Breast epithelium (tissue), 4 donors: ENCODE data around the gene PER2. TPM values are rescaled to one million over a fixed set of nuclear protein-coding genes. Genes with fewer than 3 reads are reported as not detected.

Experiments
- DNase-seq, 2 donors: peaks; one replicate each; pipeline ENCODE4 v3.0.0-alpha.2; 2019; ENCODE audit warnings: low spot score in 2 of 2
- H3K27ac ChIP-seq, 2 donors: fragments of 200-600 bp; sonication (generic) in 1 of 2; one replicate each; pipeline ENCODE4 v1.5.1; 2016 to 2019; ENCODE audit warnings: mild to moderate bottlenecking in 1 of 2
- H3K27me3 ChIP-seq, 2 donors: fragments of 200-600 bp; sonication (generic) in 1 of 2; one replicate each; pipeline versions ENCODE4 v1.5.1 to v1.6.0; 2017 to 2019; ENCODE audit warnings: control low read depth in 1 of 2, mild to moderate bottlenecking in 1 of 2
- H3K36me3 ChIP-seq: fragments of 200-600 bp; one replicate; pipeline ENCODE4 v1.5.1; 2019
- H3K4me1 ChIP-seq, 2 donors: fragments of 200-600 bp; sonication (generic); one replicate each; pipeline ENCODE4 v1.5.1; 2016 to 2019; ENCODE audit warnings: control low read depth in 1 of 2
- H3K4me3 ChIP-seq, 3 donors: fragments of 200-600 bp; sonication (generic); 1 replicate in 2 of 3; 2 replicates in 1 of 3; pipeline ENCODE4 v1.5.1; 2016 to 2019; ENCODE audit warnings: mild to moderate bottlenecking in 3 of 3, moderate library complexity in 2 of 3
- H3K9me3 ChIP-seq, 2 donors: fragments of 200-600 bp; sonication (generic) in 1 of 2; one replicate each; pipeline ENCODE4 v1.5.1; 2016 to 2019; ENCODE audit warnings: control low read depth in 1 of 2
- CTCF ChIP-seq, 3 donors: fragments of 450-650 bp; IDR thresholded peaks; one replicate each; pipeline ENCODE4 v1.5.1; 2016 to 2017; ENCODE audit warnings: antibody characterized with exemption in 3 of 3, mild to moderate bottlenecking in 3 of 3, moderate library complexity in 3 of 3
- POLR2A ChIP-seq: fragments of 450-650 bp; IDR thresholded peaks from one replicate; pipeline ENCODE4 v1.6.1; 2016; ENCODE audit warnings: antibody characterized with exemption, mild to moderate bottlenecking, moderate library complexity
- POLR2AphosphoS5 ChIP-seq, 3 donors: sonication (generic); formaldehyde crosslinking; IDR thresholded peaks; one replicate each; pipeline ENCODE4 v1.6.1; 2017; ENCODE audit warnings: antibody characterized with exemption in 3 of 3
- intact Hi-C: fragments of 100-400 bp; cut with DNase I; formaldehyde crosslinking; loops from one replicate; pipeline ENCODE4 v1.15.1; 2023; ENCODE audit warnings: low total_unique reads
- total RNA-seq, 3 donors: library from RNA; depleted of rRNA; stranded (reverse); fragments of >200 nt; gene quantifications; one replicate each; pipeline ENCODE4 v1.1.0, GENCODE V29; 2016

The PER2 gene
- total RNA-seq, 3 donors from 2014 or later = 14.1 to 29.7 (median 16.1) TPM

- H3K4me3 ChIP-seq = no peak overlapping the region
- intact Hi-C loops = no loop called here
- H3K36me3 ChIP-seq = no peaks in the 10 kb centered on the region
- H3K27me3 ChIP-seq = no peaks in the 10 kb centered on the region
- H3K4me1 ChIP-seq = peaks cover 0 to 10% of the 10 kb centered on the region in 2 donors
- DNase-seq = no peak
- no peak overlapping the region for H3K27ac ChIP-seq
- H3K9me3 ChIP-seq = no peaks in the 10 kb centered on the region
- no peak for TF ChIP-seq POLR2AphosphoS5 (IDR thresholded peaks at IDR 0.05)
- TF ChIP-seq POLR2A = no peak
- TF ChIP-seq CTCF (IDR thresholded peaks at IDR 0.05) = no peak
Measured at GRCh38 chr2:238295144-238296112, 7.0 kb upstream of the PER2 start.

- peaks cover under 1 to 5% of the 10 kb centered on the region in 2 donors for H3K4me1 ChIP-seq
- no peak for DNase-seq
- no peaks in the 10 kb centered on the region for H3K27me3 ChIP-seq
- H3K36me3 ChIP-seq = no peaks in the 10 kb centered on the region
- H3K4me3 ChIP-seq = no peak overlapping the region
- no peak for TF ChIP-seq POLR2A
- no peak for TF ChIP-seq CTCF (IDR thresholded peaks at IDR 0.05)
- TF ChIP-seq POLR2AphosphoS5 (IDR thresholded peaks at IDR 0.05) = no peak
- no peak overlapping the region for H3K27ac ChIP-seq
- H3K9me3 ChIP-seq = no peaks in the 10 kb centered on the region
- intact Hi-C loops = no loop called here
Measured at GRCh38 chr2:238294393-238295143, 6.2 kb upstream of the PER2 start.

GRCh38 chr2:238294046-238294392, 5.6 kb upstream of the PER2 start:
- Histone ChIP-seq H3K9me3 (no peaks in the 10 kb centered on the region), H3K36me3 (no peaks in the 10 kb centered on the region), H3K4me1 (peaks cover 3 to 5% of the 10 kb centered on the region in 2 donors), H3K4me3 (no peak overlapping the region), H3K27ac (no peak overlapping the region), H3K27me3 (no peaks in the 10 kb centered on the region)
- no peak for DNase-seq
- TF ChIP-seq POLR2A = no peak
- no peak for TF ChIP-seq POLR2AphosphoS5 (IDR thresholded peaks at IDR 0.05)
- TF ChIP-seq CTCF (IDR thresholded peaks at IDR 0.05) = no peak
- intact Hi-C loops = no loop called here

- peaks cover 3 to 5% of the 10 kb centered on the region in 2 donors for H3K4me1 ChIP-seq
- no peaks in the 10 kb centered on the region for H3K36me3 ChIP-seq
- H3K27ac ChIP-seq = peak overlapping the region in 1 of 2 donors; percentile 97
- TF ChIP-seq POLR2AphosphoS5 (IDR thresholded peaks at IDR 0.05) (no peak), CTCF (IDR thresholded peaks at IDR 0.05) (no peak), POLR2A (no peak)
- no peak overlapping the region for H3K4me3 ChIP-seq
- H3K9me3 ChIP-seq = no peaks in the 10 kb centered on the region
- H3K27me3 ChIP-seq = no peaks in the 10 kb centered on the region
- intact Hi-C loops = no loop called here
- no peak for DNase-seq
Measured at GRCh38 chr2:238291550-238292281, 3.3 kb upstream of the PER2 start.
